ENCODE results near the gene ADTRP. TPM values are rescaled to one million over a fixed set of nuclear protein-coding genes. Genes with fewer than 3 reads are reported as not detected.

The ADTRP gene
- total RNA-seq, 4 donors from 2014 or later, result 9.1 to 40.4 (median 21.8) TPM

GRCh38 chr6:11665604-11666326 lies 112.8 kb downstream of the ADTRP start:
- TF ChIP-seq CTCF (IDR thresholded peaks at IDR 0.05) (no peak), POLR2A (IDR thresholded peaks at IDR 0.05) (no peak)
- intact Hi-C loops (cut with DNase I; ENCODE audit: low total_unique reads), result no loop called here
- 70 to 85% methylated on average over 2 of the region's 2 CpGs for WGBS, 2 donors
- no peak overlapping the region for H3K4me3 ChIP-seq (ENCODE audit: low read depth, poor library complexity, severe bottlenecking)
- DNase-seq (ENCODE audit: low spot score in 2 of 2), result no peak

Other genes starting within 250 kb of the ADTRP start
- 1 to 10 TPM in 2 of 4 donors, under 1 TPM in 2; 0.34 to 2.1 (median 1.3) TPM for gene TMEM170B, start 241.1 kb downstream of the ADTRP start, total RNA-seq
- gene HIVEP1, start 233.5 kb upstream of the ADTRP start, total RNA-seq, result 10 to 100 TPM; 23.2 to 41.5 (median 32.6) TPM

Measured in lower leg skin (tissue), 4 donors.